ENCODE results near the gene ANKRD53.
"Not testable (repeated sequence)": the region's sequence is repeated elsewhere in the genome, so short reads cannot be mapped to it uniquely, and the experiment has no call there.

ANKRD53 gene

GRCh38 chr2:71021394-71021793 lies 43.0 kb downstream of the ANKRD53 start:
- not testable (repeated sequence) for DNase-seq

- peak; percentile 74 for DNase-seq
Measured at GRCh38 chr2:71023553-71024243, 45.3 kb downstream of the ANKRD53 start.

Data from stimulated activated CD4-positive, alpha-beta T cell treated with anti-CD3 and anti-CD28 coated beads, Interleukin-1b, Interleukin-23, amount 100 ng/mL, for 48 hours (primary cell).